ENCODE measurements around the gene LRRTM4.

Gene LRRTM4

DNA sequence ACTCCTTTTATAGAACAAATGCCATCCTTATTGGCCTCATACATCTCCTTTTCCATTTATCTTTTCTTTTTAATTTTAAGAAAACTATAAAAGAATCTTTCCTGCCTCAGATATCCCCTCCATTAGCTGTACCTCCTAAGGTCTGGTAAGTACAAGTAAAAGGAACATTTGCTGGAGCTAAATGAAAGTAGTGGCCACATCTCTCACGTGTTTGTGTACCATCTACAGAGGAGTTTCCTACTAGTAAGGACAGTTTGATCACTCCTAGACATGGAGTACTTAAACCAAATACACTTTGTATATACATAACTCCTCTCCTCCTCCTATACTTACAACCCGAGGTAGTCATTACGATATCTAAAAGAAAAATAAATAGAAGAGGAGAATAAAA is 504.8 kb downstream of the LRRTM4 start:
- no peak for TF ChIP-seq CTCF (IDR thresholded peaks at IDR 0.05; ENCODE audit: insufficient read depth, low read depth, low read length, missing control alignments)

DNA sequence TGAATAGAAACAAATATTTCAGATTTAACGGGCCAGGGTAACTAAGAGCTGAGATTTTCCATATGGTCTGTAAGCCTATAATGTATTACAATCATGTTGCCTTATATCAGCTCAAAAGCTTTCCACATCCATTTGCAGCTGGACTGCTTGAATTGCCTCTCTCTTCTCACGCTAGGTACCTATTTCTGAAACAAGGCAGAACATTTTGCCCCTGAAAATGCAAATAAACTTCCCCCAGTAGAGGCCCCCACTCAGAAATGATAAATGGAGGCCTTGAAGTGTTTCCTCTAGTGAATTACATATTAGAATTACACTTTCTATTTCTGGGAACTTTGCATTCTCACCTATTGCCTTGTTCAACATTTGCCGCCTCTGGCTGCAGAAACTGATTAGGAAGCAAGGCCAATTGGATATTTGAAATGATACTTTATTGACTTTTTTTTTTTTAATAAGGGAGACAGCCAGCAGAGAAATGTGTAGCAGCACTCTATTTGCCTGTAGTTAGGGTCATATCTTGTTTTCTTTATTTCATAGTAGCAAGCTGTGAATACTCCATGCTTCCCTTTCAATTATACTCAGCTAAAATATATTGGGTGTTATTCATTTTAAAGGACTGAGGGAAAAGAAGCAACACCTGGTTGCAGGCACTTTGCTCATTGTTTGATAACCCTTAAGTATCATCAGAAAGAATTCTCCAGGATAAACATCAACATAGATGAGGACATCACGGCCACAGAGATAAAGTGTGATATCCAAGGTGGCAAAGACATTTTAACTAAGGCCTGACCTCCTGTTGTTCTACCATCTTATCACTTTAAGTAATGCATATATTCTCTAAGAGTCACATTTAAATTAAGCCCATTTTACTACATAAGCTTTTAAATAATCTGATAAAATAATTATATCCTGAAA is 505.5 kb downstream of the LRRTM4 start:
- TF ChIP-seq CTCF (IDR thresholded peaks at IDR 0.05; ENCODE audit: insufficient read depth, low read depth, low read length, missing control alignments), result no peak
- no peak overlapping the region for H3K4me3 ChIP-seq (ENCODE audit: low read depth, low read length)
- peak; percentile 15 for DNase-seq (ENCODE audit: low read depth)

More for the DNA sequence above, 504.8 kb downstream of the LRRTM4 start:
- H3K4me3 ChIP-seq (ENCODE audit: low read depth, low read length), result no peak overlapping the region
- DNase-seq (ENCODE audit: low read depth), result no peak

- H3K4me3 ChIP-seq (ENCODE audit: low read depth, low read length), result no peak overlapping the region
- no peak for TF ChIP-seq CTCF (IDR thresholded peaks at IDR 0.05; ENCODE audit: insufficient read depth, low read depth, low read length, missing control alignments)
- DNase-seq (ENCODE audit: low read depth), result no peak
Measured at GRCh38 chr2:77013953-77014352, 508.2 kb downstream of the LRRTM4 start.

DNA sequence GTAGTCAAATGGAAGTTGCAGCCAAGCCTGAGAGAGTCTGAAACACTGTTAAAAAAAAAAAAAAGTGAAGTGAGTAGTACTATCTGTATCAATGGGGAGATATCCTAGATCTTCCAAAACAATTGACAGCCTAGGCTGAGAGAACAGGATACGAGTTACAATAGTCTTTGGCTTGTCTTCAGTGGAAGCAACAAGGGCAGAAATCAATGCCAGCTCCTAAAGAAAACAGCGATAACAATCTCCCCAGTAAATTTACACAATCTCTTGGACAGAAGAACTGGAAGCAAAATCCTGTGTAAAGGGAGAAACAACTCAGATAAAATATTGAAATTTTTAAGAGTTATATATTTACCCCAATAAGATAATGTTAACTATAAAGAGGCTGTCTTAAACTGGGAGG is 508.7 kb downstream of the LRRTM4 start:
- H3K4me3 ChIP-seq (ENCODE audit: low read depth, low read length), result no peak overlapping the region
- TF ChIP-seq CTCF (IDR thresholded peaks at IDR 0.05; ENCODE audit: insufficient read depth, low read depth, low read length, missing control alignments), result no peak
- no peak for DNase-seq (ENCODE audit: low read depth)

DNA sequence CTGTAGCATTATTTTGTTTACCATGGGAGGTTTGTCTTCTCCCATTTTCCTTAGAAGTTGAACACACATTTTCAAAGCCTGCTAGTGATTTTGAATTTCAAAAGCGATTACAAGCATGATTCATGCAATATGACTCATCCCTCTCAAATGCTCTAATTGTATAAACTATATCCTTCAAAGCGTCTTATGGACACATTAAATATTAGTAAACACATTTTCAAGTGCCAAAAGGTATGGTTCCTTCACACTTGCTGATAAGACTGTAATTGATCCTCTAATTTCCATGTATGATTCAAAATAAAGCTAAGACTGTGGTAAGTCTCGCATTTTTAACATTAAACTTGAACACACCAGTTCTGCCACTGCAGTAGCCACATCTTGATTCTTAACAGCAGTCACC is 512.9 kb downstream of the LRRTM4 start:
- DNase-seq (ENCODE audit: low read depth), result no peak
- TF ChIP-seq CTCF (IDR thresholded peaks at IDR 0.05; ENCODE audit: insufficient read depth, low read depth, low read length, missing control alignments), result no peak
- H3K4me3 ChIP-seq (ENCODE audit: low read depth, low read length), result no peak overlapping the region

DNA sequence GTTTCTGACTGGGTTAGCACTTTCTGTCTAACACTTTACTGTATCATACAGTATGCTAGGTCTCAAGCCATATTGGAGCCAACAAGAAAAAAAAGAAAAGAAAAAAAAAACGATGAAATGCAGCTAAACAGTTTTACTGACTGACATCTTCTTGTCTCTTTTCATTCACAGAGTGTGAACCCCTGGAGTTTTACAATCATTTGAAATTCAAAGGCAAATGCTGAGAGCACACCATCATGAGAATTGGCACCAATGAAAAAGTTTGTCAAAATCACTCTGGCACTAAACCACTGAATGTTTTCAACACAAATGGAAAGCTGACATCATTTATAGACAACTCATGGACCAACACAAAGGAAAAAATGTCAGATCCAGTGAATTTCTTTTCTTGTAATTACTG is 513.3 kb downstream of the LRRTM4 start:
- DNase-seq (ENCODE audit: low read depth), result no peak
- TF ChIP-seq CTCF (IDR thresholded peaks at IDR 0.05; ENCODE audit: insufficient read depth, low read depth, low read length, missing control alignments), result no peak

GRCh38 chr2:77007686-77008085 is 514.5 kb downstream of the LRRTM4 start:
- DNase-seq (ENCODE audit: low read depth), result no peak
- no peak for TF ChIP-seq CTCF (IDR thresholded peaks at IDR 0.05; ENCODE audit: insufficient read depth, low read depth, low read length, missing control alignments)
- no peak overlapping the region for H3K4me3 ChIP-seq (ENCODE audit: low read depth, low read length)

More for the DNA sequence above, 513.3 kb downstream of the LRRTM4 start:
- H3K4me3 ChIP-seq (ENCODE audit: low read depth, low read length), result no peak overlapping the region
